HCT116 (cell line): ENCODE measurements around the gene PPHLN1. TPM values are rescaled to one million over a fixed set of nuclear protein-coding genes. Genes with fewer than 3 reads are reported as not detected.

ENCODE experiments used
- ATAC-seq: fragments of 200-7000 bp; cut with Tn5 transposase; 2 replicates; pipeline ENCODE4 v1.9.1; 2020; ENCODE audit warnings: mild to moderate bottlenecking, moderate library complexity
- BruUV-seq: library from RNA; stranded (reverse); fragments of 400-500 nt; replicated peaks from 2 replicates; lab custom pipeline; 2021; lab: Mats Ljungman, UMichigan
- CTCF ChIA-PET: fragments of 300-600 bp; sonication (Branson Sonifier 250); formaldehyde crosslinking; loops from one replicate; lab custom pipeline; 2021; ENCODE audit warnings: antibody characterized with exemption; lab: Charles Lee
- POLR2A ChIA-PET: fragments of 300-600, 350-600 bp; sonication (Branson Sonifier 250); formaldehyde crosslinking; loops from one replicate; lab custom pipeline; 2021; ENCODE audit warnings: antibody characterized with exemption; lab: Charles Lee
- RAD21 ChIA-PET, 2 experiments: fragments of 300-600 bp; sonication (Branson Sonifier 250); formaldehyde crosslinking; loops; one replicate each; lab custom pipeline; 2023; ENCODE audit warnings: low total read pairs in 2 of 2; ENCODE audit not compliant: uncharacterized antibody in 2 of 2, unreplicated experiment in 2 of 2, low non-redundant PET in 1 of 2; lab: Charles Lee
- DNase-seq: peaks from one replicate; pipeline ENCODE4 v3.0.0-alpha.2; 2010; ENCODE audit warnings: low read depth, low spot score
- H2AFZ ChIP-seq: fragments of 200-600 bp; shearing (Covaris generic), sonication (generic); 2 replicates; pipeline ENCODE4 v1.6.1; 2017; ENCODE audit warnings: low read depth, mixed run types, mixed read lengths, antibody characterized with exemption, low read length; ENCODE audit not compliant: poor library complexity, severe bottlenecking
- H3K27ac ChIP-seq: 2 replicates; pipeline ENCODE4 v1.5.1; 2012; ENCODE audit warnings: low read depth, low read length
- H3K27me3 ChIP-seq: fragments of 200-600 bp; sonication (generic); 2 replicates; pipeline ENCODE4 v1.6.1; 2016; ENCODE audit warnings: mixed run types, low read length, mixed read lengths; ENCODE audit not compliant: insufficient read depth
- H3K36me3 ChIP-seq, 2 experiments: fragments of 200-500 bp in 1 of 2; fragments of 200-600 bp in 1 of 2; sonication (Bioruptor generic) in 1 of 2; sonication (generic) in 1 of 2; 2 replicates each; pipeline versions ENCODE4 v1.5.1 to v1.6.1; 2014 to 2016; ENCODE audit warnings: low read length in 2 of 2, inconsistent platforms in 1 of 2, mixed read lengths in 1 of 2, mixed run types in 1 of 2; ENCODE audit not compliant: insufficient read depth in 2 of 2, control insufficient read depth in 1 of 2
- H3K4me1 ChIP-seq, 2 experiments: fragments of 200-600 bp in 1 of 2; sonication (generic) in 1 of 2; 2 replicates each; pipeline versions ENCODE4 v1.5.1 to v1.6.1; 2012 to 2017; ENCODE audit warnings: low read length in 2 of 2, inconsistent platforms in 1 of 2, mild to moderate bottlenecking in 1 of 2, mixed read lengths in 1 of 2, mixed run types in 1 of 2, moderate library complexity in 1 of 2; ENCODE audit not compliant: insufficient read depth in 2 of 2, control insufficient read depth in 1 of 2
- H3K4me2 ChIP-seq: fragments of 200-600 bp; sonication (generic); 2 replicates; pipeline ENCODE4 v1.6.1; 2017; ENCODE audit warnings: mixed run types, low read length, mixed read lengths
- H3K4me3 ChIP-seq, 2 experiments: fragments of 200-600 bp in 1 of 2; sonication (generic) in 1 of 2; replicated peaks in 1 of 2; 2 replicates each; pipeline ENCODE4 v1.5.1; 2011 to 2016; ENCODE audit warnings: low read length in 2 of 2, control low read depth in 1 of 2, low read depth in 1 of 2, mild to moderate bottlenecking in 1 of 2, mixed read lengths in 1 of 2, mixed run types in 1 of 2
- H3K79me2 ChIP-seq: fragments of 200-600 bp; sonication (generic); 2 replicates; pipeline ENCODE4 v1.6.1; 2017; ENCODE audit warnings: mild to moderate bottlenecking, mixed run types, low read length, moderate library complexity, mixed read lengths; ENCODE audit not compliant: insufficient read depth
- H3K9ac ChIP-seq: fragments of 200-600 bp; sonication (generic); 2 replicates; pipeline ENCODE4 v1.6.1; 2016; ENCODE audit warnings: low read length, mixed read lengths
- H3K9me2 ChIP-seq: fragments of 200-600 bp; sonication (generic), shearing (Covaris generic); 2 replicates; pipeline ENCODE4 v1.6.1; 2017; ENCODE audit warnings: mixed run types, mild to moderate bottlenecking, moderate library complexity; ENCODE audit not compliant: insufficient read depth
- H3K9me3 ChIP-seq, 2 experiments: fragments of 200-500 bp in 1 of 2; fragments of 200-600 bp in 1 of 2; sonication (Bioruptor generic) in 1 of 2; sonication (generic) in 1 of 2; 2 replicates each; pipeline ENCODE4 v1.6.1; 2014 to 2017; ENCODE audit warnings: low read length in 2 of 2, mixed read lengths in 2 of 2, inconsistent platforms in 1 of 2, low read depth in 1 of 2, mild to moderate bottlenecking in 1 of 2, mixed run types in 1 of 2, moderate library complexity in 1 of 2; ENCODE audit not compliant: control insufficient read depth in 1 of 2, insufficient read depth in 1 of 2
- H4K20me1 ChIP-seq: fragments of 200-600 bp; sonication (generic), shearing (Covaris generic); 2 replicates; pipeline ENCODE4 v1.6.1; 2017; ENCODE audit warnings: mixed run types, mild to moderate bottlenecking, moderate library complexity; ENCODE audit not compliant: insufficient read depth
- CBX3 ChIP-seq: IDR thresholded peaks from 2 replicates; pipeline ENCODE4 v1.6.1; 2012; ENCODE audit warnings: low read depth
- CEBPB ChIP-seq: IDR thresholded peaks from 2 replicates; pipeline ENCODE4 v1.6.1; 2012; ENCODE audit warnings: low read depth
- EGR1 ChIP-seq: IDR thresholded peaks from 2 replicates; pipeline ENCODE4 v1.6.1; 2012; ENCODE audit warnings: low read depth
- EZH2phosphoT487 ChIP-seq: fragments of 200-600 bp; IDR thresholded peaks from 2 replicates; pipeline ENCODE4 v1.6.1; 2018; ENCODE audit warnings: antibody characterized with exemption, borderline replicate concordance
- FOSL1 ChIP-seq: IDR thresholded peaks from 2 replicates; pipeline ENCODE4 v1.6.1; 2012; ENCODE audit warnings: low read depth
- JUND ChIP-seq: IDR thresholded peaks from 2 replicates; pipeline ENCODE4 v1.6.1; 2012
- POLR2AphosphoS5 ChIP-seq: IDR thresholded peaks from 2 replicates; pipeline ENCODE4 v1.6.1; 2011; ENCODE audit warnings: mild to moderate bottlenecking, low read depth, low read length, moderate library complexity
- SRF ChIP-seq: IDR thresholded peaks from 2 replicates; pipeline ENCODE4 v1.6.1; 2012; ENCODE audit warnings: low read depth
- YY1 ChIP-seq: IDR thresholded peaks from 2 replicates; pipeline ENCODE4 v1.6.1; 2011; ENCODE audit warnings: low read length, low read depth, moderate library complexity, mild to moderate bottlenecking; ENCODE audit not compliant: insufficient replicate concordance; ENCODE audit errors: extremely low read depth
- ZFX ChIP-seq: fragments of 450-650 bp; IDR thresholded peaks from 2 replicates; pipeline ENCODE4 v1.6.1; 2017
- ZNF274 ChIP-seq: fragments of 200-500 bp; sonication (Bioruptor generic); IDR thresholded peaks from 2 replicates; pipeline ENCODE4 v1.6.1; 2014; ENCODE audit warnings: mild to moderate bottlenecking, low read depth, low read length, inconsistent platforms
- intact Hi-C: fragments of 100-400 bp; cut with micrococcal nuclease; formaldehyde crosslinking; loops from 2 replicates; pipeline ENCODE4 v1.10.0; 2022
- total RNA-seq: library from RNA; stranded (reverse); gene quantifications from one replicate; pipeline ENCODE4 v1.2.1, GENCODE V29; 2021; ENCODE audit not compliant: unreplicated experiment
- TF ChIP-seq, protein P1 (sequence below): IDR thresholded peaks from 2 replicates; pipeline ENCODE4 v1.6.1; 2012; ENCODE audit warnings: low read depth
- TF ChIP-seq, protein P2 (sequence below), 3 experiments: fragments of 200-600 bp in 1 of 3; sonication (generic) in 1 of 3; IDR thresholded peaks in 2 of 3; conservative IDR thresholded peaks in 1 of 3; 2 replicates each; pipeline ENCODE4 v1.5.1; 2012 to 2017; ENCODE audit warnings: low read depth in 2 of 3, low read length in 2 of 3, antibody characterized with exemption in 1 of 3, borderline replicate concordance in 1 of 3, control low read depth in 1 of 3, mild to moderate bottlenecking in 1 of 3, mixed read lengths in 1 of 3, mixed run types in 1 of 3, moderate library complexity in 1 of 3; ENCODE audit not compliant: insufficient read depth in 1 of 3
- TF ChIP-seq, protein P3 (sequence below): IDR thresholded peaks from 2 replicates; pipeline ENCODE4 v1.6.1; 2011; ENCODE audit warnings: mild to moderate bottlenecking, low read length, moderate library complexity; ENCODE audit not compliant: insufficient replicate concordance; ENCODE audit errors: extremely low read depth
- TF ChIP-seq, protein P4 (sequence below): IDR thresholded peaks from 2 replicates; pipeline ENCODE4 v1.6.1; 2012
- TF ChIP-seq, protein P5 (sequence below): IDR thresholded peaks from 2 replicates; pipeline ENCODE4 v1.6.1; 2012

PPHLN1 gene
- total RNA-seq, 1 experiment from 2014 or later: 57.4 TPM

DNA sequence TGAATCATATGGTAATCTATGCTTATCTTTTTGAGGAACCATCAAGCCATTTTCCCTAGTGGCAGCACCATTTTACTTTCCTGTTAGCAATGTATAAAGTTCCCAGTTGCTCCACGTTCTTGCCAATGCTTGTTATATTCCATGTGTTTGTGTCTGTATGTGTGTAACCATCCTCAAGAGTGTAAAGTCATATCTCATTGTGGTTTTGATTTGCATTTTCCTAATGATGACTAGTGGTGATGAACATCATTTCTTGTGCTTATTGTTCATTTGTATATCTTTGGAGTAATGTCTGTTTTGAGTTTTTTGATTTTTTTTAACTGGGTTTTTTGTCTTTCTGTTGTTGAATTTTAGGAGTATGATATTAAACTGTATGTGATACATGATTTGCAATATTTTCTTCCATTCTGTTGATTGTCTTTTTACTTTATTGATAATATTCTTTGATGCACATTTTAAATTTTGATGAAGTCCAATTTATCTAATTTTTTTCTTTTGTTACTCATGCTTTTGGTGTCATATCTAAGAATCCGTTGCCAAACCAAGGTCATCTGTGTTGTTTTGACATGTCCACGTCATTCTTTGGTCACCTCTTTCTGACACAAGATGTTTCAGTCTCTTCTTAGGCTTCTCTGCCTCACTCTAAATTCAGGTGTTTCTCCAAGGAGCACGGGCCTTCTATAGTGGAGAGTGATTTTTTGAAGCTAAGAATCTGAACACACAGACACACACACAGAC is 36.1 kb downstream of the PPHLN1 start:
- no peaks in the 10 kb centered on the region for H3K36me3 ChIP-seq
- no peaks in the 10 kb centered on the region for H3K27me3 ChIP-seq
- no peak for DNase-seq
- no peak overlapping the region for H3K4me2 ChIP-seq
- H3K79me2 ChIP-seq: peaks cover 41% of the 10 kb centered on the region
- H3K9me2 ChIP-seq: no peaks in the 10 kb centered on the region
- intact Hi-C loops: no loop called here
- ChIA-PET CTCF (no interaction called here), RAD21 (no interaction called here), POLR2A (no interaction called here)
- H3K4me1 ChIP-seq: no peaks in the 10 kb centered on the region; a peak in 1 of 4 replicates
- H2AFZ ChIP-seq: no peak overlapping the region
- no peak overlapping the region for H3K27ac ChIP-seq
- no peak overlapping the region for H3K4me3 ChIP-seq
- no peaks in the 10 kb centered on the region for H4K20me1 ChIP-seq
- no peak for ATAC-seq
- no peaks in the 10 kb centered on the region for H3K9me3 ChIP-seq
- BruUV-seq: no TSS peak
- TF ChIP-seq YY1: no peak
- TF ChIP-seq EGR1: no peak
- no peak for TF ChIP-seq EZH2phosphoT487
- no peak for TF ChIP-seq FOSL1
- TF ChIP-seq ZFX: no peak
- TF ChIP-seq, protein P1, sequence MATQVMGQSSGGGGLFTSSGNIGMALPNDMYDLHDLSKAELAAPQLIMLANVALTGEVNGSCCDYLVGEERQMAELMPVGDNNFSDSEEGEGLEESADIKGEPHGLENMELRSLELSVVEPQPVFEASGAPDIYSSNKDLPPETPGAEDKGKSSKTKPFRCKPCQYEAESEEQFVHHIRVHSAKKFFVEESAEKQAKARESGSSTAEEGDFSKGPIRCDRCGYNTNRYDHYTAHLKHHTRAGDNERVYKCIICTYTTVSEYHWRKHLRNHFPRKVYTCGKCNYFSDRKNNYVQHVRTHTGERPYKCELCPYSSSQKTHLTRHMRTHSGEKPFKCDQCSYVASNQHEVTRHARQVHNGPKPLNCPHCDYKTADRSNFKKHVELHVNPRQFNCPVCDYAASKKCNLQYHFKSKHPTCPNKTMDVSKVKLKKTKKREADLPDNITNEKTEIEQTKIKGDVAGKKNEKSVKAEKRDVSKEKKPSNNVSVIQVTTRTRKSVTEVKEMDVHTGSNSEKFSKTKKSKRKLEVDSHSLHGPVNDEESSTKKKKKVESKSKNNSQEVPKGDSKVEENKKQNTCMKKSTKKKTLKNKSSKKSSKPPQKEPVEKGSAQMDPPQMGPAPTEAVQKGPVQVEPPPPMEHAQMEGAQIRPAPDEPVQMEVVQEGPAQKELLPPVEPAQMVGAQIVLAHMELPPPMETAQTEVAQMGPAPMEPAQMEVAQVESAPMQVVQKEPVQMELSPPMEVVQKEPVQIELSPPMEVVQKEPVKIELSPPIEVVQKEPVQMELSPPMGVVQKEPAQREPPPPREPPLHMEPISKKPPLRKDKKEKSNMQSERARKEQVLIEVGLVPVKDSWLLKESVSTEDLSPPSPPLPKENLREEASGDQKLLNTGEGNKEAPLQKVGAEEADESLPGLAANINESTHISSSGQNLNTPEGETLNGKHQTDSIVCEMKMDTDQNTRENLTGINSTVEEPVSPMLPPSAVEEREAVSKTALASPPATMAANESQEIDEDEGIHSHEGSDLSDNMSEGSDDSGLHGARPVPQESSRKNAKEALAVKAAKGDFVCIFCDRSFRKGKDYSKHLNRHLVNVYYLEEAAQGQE: no peak
- TF ChIP-seq JUND: no peak
- TF ChIP-seq SRF: no peak
- TF ChIP-seq, protein P2, sequence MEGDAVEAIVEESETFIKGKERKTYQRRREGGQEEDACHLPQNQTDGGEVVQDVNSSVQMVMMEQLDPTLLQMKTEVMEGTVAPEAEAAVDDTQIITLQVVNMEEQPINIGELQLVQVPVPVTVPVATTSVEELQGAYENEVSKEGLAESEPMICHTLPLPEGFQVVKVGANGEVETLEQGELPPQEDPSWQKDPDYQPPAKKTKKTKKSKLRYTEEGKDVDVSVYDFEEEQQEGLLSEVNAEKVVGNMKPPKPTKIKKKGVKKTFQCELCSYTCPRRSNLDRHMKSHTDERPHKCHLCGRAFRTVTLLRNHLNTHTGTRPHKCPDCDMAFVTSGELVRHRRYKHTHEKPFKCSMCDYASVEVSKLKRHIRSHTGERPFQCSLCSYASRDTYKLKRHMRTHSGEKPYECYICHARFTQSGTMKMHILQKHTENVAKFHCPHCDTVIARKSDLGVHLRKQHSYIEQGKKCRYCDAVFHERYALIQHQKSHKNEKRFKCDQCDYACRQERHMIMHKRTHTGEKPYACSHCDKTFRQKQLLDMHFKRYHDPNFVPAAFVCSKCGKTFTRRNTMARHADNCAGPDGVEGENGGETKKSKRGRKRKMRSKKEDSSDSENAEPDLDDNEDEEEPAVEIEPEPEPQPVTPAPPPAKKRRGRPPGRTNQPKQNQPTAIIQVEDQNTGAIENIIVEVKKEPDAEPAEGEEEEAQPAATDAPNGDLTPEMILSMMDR (IDR thresholded peaks at IDR 0.05 in 2 of 3, conservative IDR thresholded peaks at IDR 0.05 in 1 of 3; ENCODE audit: borderline replicate concordance in 1 of 3, insufficient read depth in 1 of 3, low read depth in 2 of 3, low read length in 2 of 3): no peak
- no peak for TF ChIP-seq POLR2AphosphoS5
- TF ChIP-seq, protein P3, sequence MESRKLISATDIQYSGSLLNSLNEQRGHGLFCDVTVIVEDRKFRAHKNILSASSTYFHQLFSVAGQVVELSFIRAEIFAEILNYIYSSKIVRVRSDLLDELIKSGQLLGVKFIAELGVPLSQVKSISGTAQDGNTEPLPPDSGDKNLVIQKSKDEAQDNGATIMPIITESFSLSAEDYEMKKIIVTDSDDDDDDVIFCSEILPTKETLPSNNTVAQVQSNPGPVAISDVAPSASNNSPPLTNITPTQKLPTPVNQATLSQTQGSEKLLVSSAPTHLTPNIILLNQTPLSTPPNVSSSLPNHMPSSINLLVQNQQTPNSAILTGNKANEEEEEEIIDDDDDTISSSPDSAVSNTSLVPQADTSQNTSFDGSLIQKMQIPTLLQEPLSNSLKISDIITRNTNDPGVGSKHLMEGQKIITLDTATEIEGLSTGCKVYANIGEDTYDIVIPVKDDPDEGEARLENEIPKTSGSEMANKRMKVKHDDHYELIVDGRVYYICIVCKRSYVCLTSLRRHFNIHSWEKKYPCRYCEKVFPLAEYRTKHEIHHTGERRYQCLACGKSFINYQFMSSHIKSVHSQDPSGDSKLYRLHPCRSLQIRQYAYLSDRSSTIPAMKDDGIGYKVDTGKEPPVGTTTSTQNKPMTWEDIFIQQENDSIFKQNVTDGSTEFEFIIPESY: no peak
- TF ChIP-seq, protein P4, sequence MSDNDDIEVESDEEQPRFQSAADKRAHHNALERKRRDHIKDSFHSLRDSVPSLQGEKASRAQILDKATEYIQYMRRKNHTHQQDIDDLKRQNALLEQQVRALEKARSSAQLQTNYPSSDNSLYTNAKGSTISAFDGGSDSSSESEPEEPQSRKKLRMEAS: no peak
- TF ChIP-seq ZNF274: no peak
- TF ChIP-seq CBX3: no peak
- TF ChIP-seq, protein P5, sequence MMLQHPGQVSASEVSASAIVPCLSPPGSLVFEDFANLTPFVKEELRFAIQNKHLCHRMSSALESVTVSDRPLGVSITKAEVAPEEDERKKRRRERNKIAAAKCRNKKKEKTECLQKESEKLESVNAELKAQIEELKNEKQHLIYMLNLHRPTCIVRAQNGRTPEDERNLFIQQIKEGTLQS: no peak
- TF ChIP-seq CEBPB: no peak
- H3K9ac ChIP-seq: no peak overlapping the region
